Liver (tissue), 9 donors: Measurements from ENCODE around the gene B9D1. TPM values are rescaled to one million over a fixed set of nuclear protein-coding genes. Genes with fewer than 3 reads are reported as not detected.

Experiments used
- DNase-seq: peaks from one replicate; pipeline ENCODE4 v3.0.0-alpha.2; 2017; ENCODE audit warnings: low spot score
- H3K27ac ChIP-seq, 2 donors: one replicate each; pipeline ENCODE4 v1.7.0; 2013; ENCODE audit warnings: inconsistent platforms in 2 of 2, low read length in 2 of 2, control low read depth in 1 of 2, low read depth in 1 of 2, mild to moderate bottlenecking in 1 of 2
- H3K27me3 ChIP-seq, 4 donors: one replicate each; pipeline versions ENCODE4 v1.6.1 to v1.7.0; 2013; ENCODE audit warnings: low read length in 3 of 4, inconsistent platforms in 1 of 4, mild to moderate bottlenecking in 1 of 4, moderate library complexity in 1 of 4; ENCODE audit not compliant: control insufficient read depth in 4 of 4, insufficient read depth in 4 of 4
- H3K36me3 ChIP-seq, 4 donors: one replicate each; pipeline versions ENCODE4 v1.6.1 to v1.7.0; 2013; ENCODE audit warnings: low read length in 3 of 4, mild to moderate bottlenecking in 3 of 4, low read depth in 1 of 4, moderate library complexity in 1 of 4; ENCODE audit not compliant: control insufficient read depth in 4 of 4, insufficient read depth in 3 of 4
- H3K4me1 ChIP-seq, 4 donors: one replicate each; pipeline versions ENCODE4 v1.6.1 to v1.7.0; 2013; ENCODE audit warnings: low read length in 3 of 4, mild to moderate bottlenecking in 3 of 4, moderate library complexity in 1 of 4; ENCODE audit not compliant: control insufficient read depth in 4 of 4, insufficient read depth in 4 of 4
- H3K4me3 ChIP-seq, 3 donors: one replicate each; pipeline versions ENCODE4 v1.6.1 to v1.7.0; 2013; ENCODE audit warnings: low read length in 3 of 3, control low read depth in 1 of 3, low read depth in 1 of 3, mild to moderate bottlenecking in 1 of 3
- H3K9ac ChIP-seq, 2 donors: one replicate each; pipeline ENCODE4 v1.7.0; 2013; ENCODE audit warnings: low read length in 2 of 2, mild to moderate bottlenecking in 2 of 2, moderate library complexity in 2 of 2, control low read depth in 1 of 2, low read depth in 1 of 2
- H3K9me3 ChIP-seq, 4 donors: one replicate each; pipeline versions ENCODE4 v1.6.1 to v1.7.0; 2013; ENCODE audit warnings: low read length in 3 of 4; ENCODE audit not compliant: control insufficient read depth in 4 of 4
- EGR1 ChIP-seq, 2 donors: IDR thresholded peaks; 2 replicates each; pipeline ENCODE4 v1.6.1; 2016 to 2018; ENCODE audit warnings: antibody characterized with exemption in 2 of 2, low read depth in 2 of 2
- FOXA1 ChIP-seq: IDR thresholded peaks from 2 replicates; pipeline ENCODE4 v1.6.1; 2016; ENCODE audit warnings: antibody characterized with exemption
- FOXA2 ChIP-seq: IDR thresholded peaks from 2 replicates; pipeline ENCODE4 v1.6.1; 2016; ENCODE audit warnings: antibody characterized with exemption
- GABPA ChIP-seq, 2 donors: IDR thresholded peaks in 1 of 2; conservative IDR thresholded peaks in 1 of 2; 2 replicates each; pipeline ENCODE4 v1.6.1; 2016; ENCODE audit warnings: antibody characterized with exemption in 2 of 2, mild to moderate bottlenecking in 1 of 2, moderate library complexity in 1 of 2
- HNF4A ChIP-seq, 2 donors: conservative IDR thresholded peaks; 2 replicates each; pipeline ENCODE4 v1.6.1; 2016; ENCODE audit warnings: antibody characterized with exemption in 2 of 2, mild to moderate bottlenecking in 2 of 2
- HNF4G ChIP-seq: IDR thresholded peaks from 2 replicates; pipeline ENCODE4 v1.6.1; 2016; ENCODE audit warnings: antibody characterized with exemption
- NR2F2 ChIP-seq: IDR thresholded peaks from 2 replicates; pipeline ENCODE4 v1.6.1; 2016; ENCODE audit warnings: antibody characterized with exemption
- RAD21 ChIP-seq, 2 donors: IDR thresholded peaks; 2 replicates each; pipeline ENCODE4 v1.6.1; 2016; ENCODE audit warnings: antibody characterized with exemption in 2 of 2, mild to moderate bottlenecking in 2 of 2
- RXRA ChIP-seq, 2 donors: IDR thresholded peaks; 2 replicates each; pipeline ENCODE4 v1.6.1; 2017 to 2018; ENCODE audit warnings: antibody characterized with exemption in 2 of 2, mild to moderate bottlenecking in 1 of 2
- SP1 ChIP-seq: IDR thresholded peaks from 2 replicates; pipeline ENCODE4 v1.6.1; 2018; ENCODE audit warnings: antibody characterized with exemption, mild to moderate bottlenecking
- TAF1 ChIP-seq: conservative IDR thresholded peaks from 2 replicates; pipeline ENCODE4 v1.6.1; 2016; ENCODE audit warnings: antibody characterized with exemption, mild to moderate bottlenecking
- YY1 ChIP-seq: IDR thresholded peaks from 2 replicates; pipeline ENCODE4 v1.6.1; 2016; ENCODE audit warnings: antibody characterized with exemption, mild to moderate bottlenecking
- WGBS: extraction: QIAGEN DNeasy Blood & Tissue Kit; methylation state at CpG from one replicate; pipeline ENCODE4 v1.1.7; 2013; 5-methylcytosine and 5-hydroxymethylcytosine counted together
- polyA plus RNA-seq, 2 donors: library from polyadenylated mRNA; stranded (reverse) in 1 of 2; unstranded in 1 of 2; fragments of 200-250 nt in 1 of 2; fragments of >200 nt in 1 of 2; fragmentation: Nextera tagmentation in 1 of 2; extraction: Ambion mirVana in 1 of 2; gene quantifications; one replicate each; pipeline versions ENCODE4 v1.2.1 to v1.2.3, GENCODE V29; 2013 to 2015
- total RNA-seq, 2 donors: library from RNA; depleted of rRNA; stranded (reverse); fragments of >200 nt; gene quantifications; one replicate each; pipeline ENCODE4 v1.2.3, GENCODE V29; 2014
- TF ChIP-seq, protein P1 (sequence below): IDR thresholded peaks from 2 replicates; pipeline ENCODE4 v1.6.1; 2016; ENCODE audit warnings: antibody characterized with exemption
- TF ChIP-seq, protein P2 (sequence below): fragments of 150-350 bp; IDR thresholded peaks from 2 replicates; pipeline ENCODE4 v1.5.1; 2017; ENCODE audit warnings: improper control_type of control experiment, low read depth, low read length; ENCODE audit not compliant: missing input control
- TF ChIP-seq, protein P3 (sequence below): IDR thresholded peaks from 2 replicates; pipeline ENCODE4 v1.6.1; 2016; ENCODE audit warnings: antibody characterized with exemption, mild to moderate bottlenecking
- TF ChIP-seq, protein P4 (sequence below): IDR thresholded peaks from 2 replicates; pipeline ENCODE4 v1.6.1; 2016; ENCODE audit warnings: antibody characterized with exemption
- TF ChIP-seq, protein P5 (sequence below): IDR thresholded peaks from 2 replicates; pipeline ENCODE4 v1.6.1; 2016; ENCODE audit warnings: antibody characterized with exemption
- donor health status: healthy.
- donor health status: healthy.
- donor health status: healthy.
- donor health status: healthy.
- donor health status: healthy.

The B9D1 gene
- total and polyA plus RNA-seq, 4 donors = 8.4 to 22.0 (median 10.8) TPM

DNA sequence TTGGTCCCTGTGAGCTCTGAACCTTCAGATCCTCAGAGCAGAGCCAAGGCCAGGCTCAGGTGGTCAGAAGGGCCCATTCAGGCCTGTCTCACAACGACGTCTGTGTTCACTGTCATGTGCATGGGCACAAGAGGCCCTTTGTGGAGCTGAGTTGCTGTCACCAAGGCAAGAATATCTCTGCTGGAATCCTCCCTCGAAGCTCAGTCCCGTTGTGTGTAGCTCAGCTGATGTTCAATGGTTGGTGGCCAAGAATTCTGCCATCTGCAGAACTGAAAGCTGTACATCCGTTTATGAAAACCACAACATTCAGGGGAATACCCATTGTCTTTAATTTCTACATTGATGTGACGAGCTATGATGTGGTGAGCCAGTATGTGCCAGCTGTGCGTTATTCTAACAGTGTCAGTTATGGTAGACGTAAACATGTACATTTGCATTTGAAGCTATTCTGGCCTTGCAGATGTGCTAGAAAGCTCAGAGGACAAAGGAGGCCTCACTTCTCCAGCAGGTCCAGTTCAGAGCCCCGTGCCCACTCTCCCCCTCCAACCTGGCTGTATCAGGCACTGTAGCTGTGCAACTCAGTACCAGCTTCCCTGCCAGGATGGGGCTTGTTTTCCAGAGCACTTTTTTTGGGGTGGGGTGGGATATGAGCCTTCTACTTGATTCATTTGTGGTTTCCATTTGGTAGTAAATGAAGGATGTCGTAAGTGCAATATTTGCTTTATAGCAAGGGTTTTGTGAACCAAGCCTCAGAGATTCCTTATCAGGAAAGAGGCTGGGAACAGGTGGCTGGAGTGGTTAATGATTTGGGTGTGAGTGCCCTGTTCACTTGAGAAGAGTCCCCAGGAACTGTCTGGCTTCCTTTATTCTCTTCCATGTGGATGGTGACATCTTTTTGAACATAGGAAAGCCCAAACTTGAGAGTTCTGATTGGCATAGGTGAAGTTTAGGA lies 56.1 kb downstream of the B9D1 start:
- H3K9me3 ChIP-seq = no peaks in the 10 kb centered on the region
- H3K4me1 ChIP-seq = peaks cover 0 to 8% (median 0%) of the 10 kb centered on the region in 4 donors
- TF ChIP-seq TAF1 (no peak), SP1 (no peak), NR2F2 (no peak), HNF4G (no peak), HNF4A (conservative IDR thresholded peaks at IDR 0.05) (no peak), RAD21 (IDR thresholded peaks at IDR 0.05) (no peak), FOXA1 (no peak), EGR1 (IDR thresholded peaks at IDR 0.05; ENCODE audit: low read depth in 2 of 2) (no peak), YY1 (no peak), GABPA (IDR thresholded peaks at IDR 0.05 in 1 of 2, conservative IDR thresholded peaks at IDR 0.05 in 1 of 2) (no peak), RXRA (IDR thresholded peaks at IDR 0.05) (no peak), FOXA2 (no peak)
- TF ChIP-seq, protein P1, sequence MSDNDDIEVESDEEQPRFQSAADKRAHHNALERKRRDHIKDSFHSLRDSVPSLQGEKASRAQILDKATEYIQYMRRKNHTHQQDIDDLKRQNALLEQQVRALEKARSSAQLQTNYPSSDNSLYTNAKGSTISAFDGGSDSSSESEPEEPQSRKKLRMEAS = no peak
- TF ChIP-seq, protein P2, sequence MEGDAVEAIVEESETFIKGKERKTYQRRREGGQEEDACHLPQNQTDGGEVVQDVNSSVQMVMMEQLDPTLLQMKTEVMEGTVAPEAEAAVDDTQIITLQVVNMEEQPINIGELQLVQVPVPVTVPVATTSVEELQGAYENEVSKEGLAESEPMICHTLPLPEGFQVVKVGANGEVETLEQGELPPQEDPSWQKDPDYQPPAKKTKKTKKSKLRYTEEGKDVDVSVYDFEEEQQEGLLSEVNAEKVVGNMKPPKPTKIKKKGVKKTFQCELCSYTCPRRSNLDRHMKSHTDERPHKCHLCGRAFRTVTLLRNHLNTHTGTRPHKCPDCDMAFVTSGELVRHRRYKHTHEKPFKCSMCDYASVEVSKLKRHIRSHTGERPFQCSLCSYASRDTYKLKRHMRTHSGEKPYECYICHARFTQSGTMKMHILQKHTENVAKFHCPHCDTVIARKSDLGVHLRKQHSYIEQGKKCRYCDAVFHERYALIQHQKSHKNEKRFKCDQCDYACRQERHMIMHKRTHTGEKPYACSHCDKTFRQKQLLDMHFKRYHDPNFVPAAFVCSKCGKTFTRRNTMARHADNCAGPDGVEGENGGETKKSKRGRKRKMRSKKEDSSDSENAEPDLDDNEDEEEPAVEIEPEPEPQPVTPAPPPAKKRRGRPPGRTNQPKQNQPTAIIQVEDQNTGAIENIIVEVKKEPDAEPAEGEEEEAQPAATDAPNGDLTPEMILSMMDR = no peak
- TF ChIP-seq, protein P3, sequence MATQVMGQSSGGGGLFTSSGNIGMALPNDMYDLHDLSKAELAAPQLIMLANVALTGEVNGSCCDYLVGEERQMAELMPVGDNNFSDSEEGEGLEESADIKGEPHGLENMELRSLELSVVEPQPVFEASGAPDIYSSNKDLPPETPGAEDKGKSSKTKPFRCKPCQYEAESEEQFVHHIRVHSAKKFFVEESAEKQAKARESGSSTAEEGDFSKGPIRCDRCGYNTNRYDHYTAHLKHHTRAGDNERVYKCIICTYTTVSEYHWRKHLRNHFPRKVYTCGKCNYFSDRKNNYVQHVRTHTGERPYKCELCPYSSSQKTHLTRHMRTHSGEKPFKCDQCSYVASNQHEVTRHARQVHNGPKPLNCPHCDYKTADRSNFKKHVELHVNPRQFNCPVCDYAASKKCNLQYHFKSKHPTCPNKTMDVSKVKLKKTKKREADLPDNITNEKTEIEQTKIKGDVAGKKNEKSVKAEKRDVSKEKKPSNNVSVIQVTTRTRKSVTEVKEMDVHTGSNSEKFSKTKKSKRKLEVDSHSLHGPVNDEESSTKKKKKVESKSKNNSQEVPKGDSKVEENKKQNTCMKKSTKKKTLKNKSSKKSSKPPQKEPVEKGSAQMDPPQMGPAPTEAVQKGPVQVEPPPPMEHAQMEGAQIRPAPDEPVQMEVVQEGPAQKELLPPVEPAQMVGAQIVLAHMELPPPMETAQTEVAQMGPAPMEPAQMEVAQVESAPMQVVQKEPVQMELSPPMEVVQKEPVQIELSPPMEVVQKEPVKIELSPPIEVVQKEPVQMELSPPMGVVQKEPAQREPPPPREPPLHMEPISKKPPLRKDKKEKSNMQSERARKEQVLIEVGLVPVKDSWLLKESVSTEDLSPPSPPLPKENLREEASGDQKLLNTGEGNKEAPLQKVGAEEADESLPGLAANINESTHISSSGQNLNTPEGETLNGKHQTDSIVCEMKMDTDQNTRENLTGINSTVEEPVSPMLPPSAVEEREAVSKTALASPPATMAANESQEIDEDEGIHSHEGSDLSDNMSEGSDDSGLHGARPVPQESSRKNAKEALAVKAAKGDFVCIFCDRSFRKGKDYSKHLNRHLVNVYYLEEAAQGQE = no peak
- TF ChIP-seq, protein P4, sequence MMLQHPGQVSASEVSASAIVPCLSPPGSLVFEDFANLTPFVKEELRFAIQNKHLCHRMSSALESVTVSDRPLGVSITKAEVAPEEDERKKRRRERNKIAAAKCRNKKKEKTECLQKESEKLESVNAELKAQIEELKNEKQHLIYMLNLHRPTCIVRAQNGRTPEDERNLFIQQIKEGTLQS = no peak
- TF ChIP-seq, protein P5, sequence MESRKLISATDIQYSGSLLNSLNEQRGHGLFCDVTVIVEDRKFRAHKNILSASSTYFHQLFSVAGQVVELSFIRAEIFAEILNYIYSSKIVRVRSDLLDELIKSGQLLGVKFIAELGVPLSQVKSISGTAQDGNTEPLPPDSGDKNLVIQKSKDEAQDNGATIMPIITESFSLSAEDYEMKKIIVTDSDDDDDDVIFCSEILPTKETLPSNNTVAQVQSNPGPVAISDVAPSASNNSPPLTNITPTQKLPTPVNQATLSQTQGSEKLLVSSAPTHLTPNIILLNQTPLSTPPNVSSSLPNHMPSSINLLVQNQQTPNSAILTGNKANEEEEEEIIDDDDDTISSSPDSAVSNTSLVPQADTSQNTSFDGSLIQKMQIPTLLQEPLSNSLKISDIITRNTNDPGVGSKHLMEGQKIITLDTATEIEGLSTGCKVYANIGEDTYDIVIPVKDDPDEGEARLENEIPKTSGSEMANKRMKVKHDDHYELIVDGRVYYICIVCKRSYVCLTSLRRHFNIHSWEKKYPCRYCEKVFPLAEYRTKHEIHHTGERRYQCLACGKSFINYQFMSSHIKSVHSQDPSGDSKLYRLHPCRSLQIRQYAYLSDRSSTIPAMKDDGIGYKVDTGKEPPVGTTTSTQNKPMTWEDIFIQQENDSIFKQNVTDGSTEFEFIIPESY = no peak
- peaks cover 0 to 2% (median 0%) of the 10 kb centered on the region in 4 donors for H3K36me3 ChIP-seq
- WGBS = 75% methylated on average over 10 of the region's 10 CpGs
- no peak overlapping the region for H3K9ac ChIP-seq
- no peak for DNase-seq
- H3K27ac ChIP-seq = no peak overlapping the region
- H3K4me3 ChIP-seq = no peak overlapping the region
- H3K27me3 ChIP-seq = no peaks in the 10 kb centered on the region
